Measurements from ENCODE around the gene EWSR1. TPM values are rescaled to one million over a fixed set of nuclear protein-coding genes. Genes with fewer than 3 reads are reported as not detected.
A peak's percentile ranks its signal among the peaks of the same experiment; 100 is the strongest.

Gene EWSR1
- total and polyA plus RNA-seq, 2 experiments from 2014 or later: 391 to 427 TPM

DNA sequence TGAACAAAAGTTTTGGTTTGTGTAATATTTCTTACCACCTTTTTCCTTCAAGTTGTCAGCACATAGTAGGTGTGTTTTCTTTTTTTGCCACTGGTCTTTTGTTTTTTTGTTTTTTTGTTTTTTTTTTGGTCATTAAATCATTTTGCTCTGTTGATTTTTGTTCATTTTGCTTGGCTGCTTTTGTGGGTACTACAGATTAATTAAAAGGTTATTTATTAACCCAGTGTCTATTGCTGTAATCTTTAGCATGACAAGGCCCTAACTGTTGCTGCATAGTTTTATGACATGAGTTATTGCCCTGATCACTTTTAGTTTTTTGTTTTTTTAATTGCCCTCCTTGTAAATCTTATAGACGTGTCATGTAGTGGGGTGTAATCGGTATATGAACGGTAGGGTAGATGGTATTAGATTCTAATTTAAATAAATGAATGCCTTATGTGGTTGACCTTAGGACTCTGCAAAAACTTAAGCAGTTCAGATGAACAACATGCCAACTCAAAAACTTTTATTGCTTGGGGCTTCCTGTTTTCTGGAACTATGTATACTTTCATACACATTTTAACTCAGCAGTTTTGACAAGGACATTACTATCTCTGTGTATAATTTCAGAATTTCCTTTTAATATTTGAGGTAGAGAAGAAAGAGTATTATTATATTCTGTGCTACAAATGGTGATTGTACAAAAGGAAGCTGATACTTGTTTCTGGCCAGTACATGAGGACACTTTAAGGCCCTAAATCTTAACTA, 7.9 kb downstream of the EWSR1 start:
- Histone ChIP-seq H4K20me1 (replicated peaks; ENCODE audit: insufficient read depth) (peaks cover 76% of the 10 kb centered on the region), H3K27ac (ENCODE audit: low read depth) (no peak overlapping the region), H3K79me2 (replicated peaks; ENCODE audit: insufficient read depth) (peaks cover 100% of the 10 kb centered on the region), H3K4me3 (no peak overlapping the region), H3F3A (replicated peaks; ENCODE audit: low read depth) (peaks cover 18% of the 10 kb centered on the region), H3K4me2 (no peak overlapping the region), H3K4me1 (ENCODE audit: insufficient read depth) (peaks cover 6% of the 10 kb centered on the region; the same call in 1 of the 2 replicates), H3K9me2 (ENCODE audit: insufficient read depth) (no peaks in the 10 kb centered on the region), H3K27me3 (ENCODE audit: insufficient read depth) (no peaks in the 10 kb centered on the region), H2AFZ (no peak overlapping the region), H3K36me3 (ENCODE audit: insufficient read depth) (peaks cover 79% of the 10 kb centered on the region)
- Mint-ChIP-seq H3K27me3 (ENCODE audit: insufficient read depth, low read depth, poor library complexity) (peaks cover 3% of the 10 kb centered on the region), H3K4me3 (no peak overlapping the region), H3K9me3 (no peaks in the 10 kb centered on the region), H3K4me1 (peaks cover 14% of the 10 kb centered on the region), H3K27ac (peak overlapping the region; percentile 9; the same call in 1 of the 2 replicates), H3K36me3 (ENCODE audit: low read depth) (peaks cover 98% of the 10 kb centered on the region)
- TF ChIP-seq ZNF331 (CRISPR knock-in tag; IDR thresholded peaks at IDR 0.05; ENCODE audit: low read depth) (no peak), ZNF114 (CRISPR knock-in tag; IDR thresholded peaks at IDR 0.05) (no peak), STAT1 (IDR thresholded peaks at IDR 0.05; ENCODE audit: unreplicated experiment) (no peak), JUNB (IDR thresholded peaks at IDR 0.05; ENCODE audit: unreplicated experiment) (no peak), NANOG (IDR thresholded peaks at IDR 0.05; ENCODE audit: borderline replicate concordance) (no peak), EZH2phosphoT487 (IDR thresholded peaks at IDR 0.05; ENCODE audit: unreplicated experiment) (no peak), EZH2 (IDR thresholded peaks at IDR 0.05; ENCODE audit: low read depth, unreplicated experiment) (no peak), POLR2AphosphoS5 (IDR thresholded peaks at IDR 0.05; ENCODE audit: low read depth) (no peak)
- TF ChIP-seq, protein P1, sequence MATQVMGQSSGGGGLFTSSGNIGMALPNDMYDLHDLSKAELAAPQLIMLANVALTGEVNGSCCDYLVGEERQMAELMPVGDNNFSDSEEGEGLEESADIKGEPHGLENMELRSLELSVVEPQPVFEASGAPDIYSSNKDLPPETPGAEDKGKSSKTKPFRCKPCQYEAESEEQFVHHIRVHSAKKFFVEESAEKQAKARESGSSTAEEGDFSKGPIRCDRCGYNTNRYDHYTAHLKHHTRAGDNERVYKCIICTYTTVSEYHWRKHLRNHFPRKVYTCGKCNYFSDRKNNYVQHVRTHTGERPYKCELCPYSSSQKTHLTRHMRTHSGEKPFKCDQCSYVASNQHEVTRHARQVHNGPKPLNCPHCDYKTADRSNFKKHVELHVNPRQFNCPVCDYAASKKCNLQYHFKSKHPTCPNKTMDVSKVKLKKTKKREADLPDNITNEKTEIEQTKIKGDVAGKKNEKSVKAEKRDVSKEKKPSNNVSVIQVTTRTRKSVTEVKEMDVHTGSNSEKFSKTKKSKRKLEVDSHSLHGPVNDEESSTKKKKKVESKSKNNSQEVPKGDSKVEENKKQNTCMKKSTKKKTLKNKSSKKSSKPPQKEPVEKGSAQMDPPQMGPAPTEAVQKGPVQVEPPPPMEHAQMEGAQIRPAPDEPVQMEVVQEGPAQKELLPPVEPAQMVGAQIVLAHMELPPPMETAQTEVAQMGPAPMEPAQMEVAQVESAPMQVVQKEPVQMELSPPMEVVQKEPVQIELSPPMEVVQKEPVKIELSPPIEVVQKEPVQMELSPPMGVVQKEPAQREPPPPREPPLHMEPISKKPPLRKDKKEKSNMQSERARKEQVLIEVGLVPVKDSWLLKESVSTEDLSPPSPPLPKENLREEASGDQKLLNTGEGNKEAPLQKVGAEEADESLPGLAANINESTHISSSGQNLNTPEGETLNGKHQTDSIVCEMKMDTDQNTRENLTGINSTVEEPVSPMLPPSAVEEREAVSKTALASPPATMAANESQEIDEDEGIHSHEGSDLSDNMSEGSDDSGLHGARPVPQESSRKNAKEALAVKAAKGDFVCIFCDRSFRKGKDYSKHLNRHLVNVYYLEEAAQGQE (IDR thresholded peaks at IDR 0.05; ENCODE audit: unreplicated experiment): no peak
- TF ChIP-seq, protein P2, sequence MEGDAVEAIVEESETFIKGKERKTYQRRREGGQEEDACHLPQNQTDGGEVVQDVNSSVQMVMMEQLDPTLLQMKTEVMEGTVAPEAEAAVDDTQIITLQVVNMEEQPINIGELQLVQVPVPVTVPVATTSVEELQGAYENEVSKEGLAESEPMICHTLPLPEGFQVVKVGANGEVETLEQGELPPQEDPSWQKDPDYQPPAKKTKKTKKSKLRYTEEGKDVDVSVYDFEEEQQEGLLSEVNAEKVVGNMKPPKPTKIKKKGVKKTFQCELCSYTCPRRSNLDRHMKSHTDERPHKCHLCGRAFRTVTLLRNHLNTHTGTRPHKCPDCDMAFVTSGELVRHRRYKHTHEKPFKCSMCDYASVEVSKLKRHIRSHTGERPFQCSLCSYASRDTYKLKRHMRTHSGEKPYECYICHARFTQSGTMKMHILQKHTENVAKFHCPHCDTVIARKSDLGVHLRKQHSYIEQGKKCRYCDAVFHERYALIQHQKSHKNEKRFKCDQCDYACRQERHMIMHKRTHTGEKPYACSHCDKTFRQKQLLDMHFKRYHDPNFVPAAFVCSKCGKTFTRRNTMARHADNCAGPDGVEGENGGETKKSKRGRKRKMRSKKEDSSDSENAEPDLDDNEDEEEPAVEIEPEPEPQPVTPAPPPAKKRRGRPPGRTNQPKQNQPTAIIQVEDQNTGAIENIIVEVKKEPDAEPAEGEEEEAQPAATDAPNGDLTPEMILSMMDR (conservative IDR thresholded peaks at IDR 0.05; ENCODE audit: low read depth in 2 of 2): no peak
- DNase-seq (ENCODE audit: low spot score) (no peak), ATAC-seq (no peak)

Data from GM23338 (cell line).